ENCODE measurements around the gene CEP164. TPM values are rescaled to one million over a fixed set of nuclear protein-coding genes. Genes with fewer than 3 reads are reported as not detected.

Gene CEP164
- total and polyA plus RNA-seq, 2 of the 4 experiments (the other 2 are of a cell fraction) = 23.3 to 26.9 TPM

DNA sequence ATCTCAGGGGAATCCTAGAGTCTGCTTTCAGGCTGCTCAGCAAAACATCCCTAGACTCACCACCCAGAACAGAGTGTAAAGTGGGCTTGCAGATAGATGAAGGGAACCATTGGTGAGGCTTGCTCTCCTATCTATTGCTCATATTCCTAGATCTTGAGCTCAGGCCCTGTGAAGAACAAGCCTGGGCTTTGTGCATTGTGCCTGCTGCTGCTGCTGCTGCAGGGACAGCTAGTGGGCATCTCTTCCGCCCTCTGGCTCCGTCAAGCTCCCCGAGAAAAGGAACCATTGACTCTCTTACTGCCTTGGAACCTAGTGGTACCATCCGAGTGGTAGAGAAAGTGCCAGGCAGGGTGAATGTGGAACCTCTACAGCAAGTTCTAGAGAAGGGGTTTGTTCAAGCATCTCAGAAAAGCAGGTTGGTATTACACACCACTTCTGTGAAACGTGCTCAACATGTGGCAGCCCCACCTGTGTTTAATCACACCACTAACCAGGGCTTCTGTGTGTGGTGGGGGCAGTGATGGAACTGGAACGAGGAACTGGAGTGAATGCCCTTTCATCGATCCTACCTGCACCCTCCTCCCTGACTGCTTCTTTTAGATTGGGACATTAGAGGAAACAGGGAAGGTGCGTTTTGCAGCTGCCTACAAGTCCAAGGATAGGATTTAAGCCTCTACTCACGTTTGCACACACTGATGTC, 32.1 kb upstream of the CEP164 start:
- H4K20me1 ChIP-seq (ENCODE audit: insufficient read depth, low read length) = 0 out of 2 replicates have a peak, but pooled peaks cover 2% of the 10 kb centered on the region
- no peak overlapping the region for H3K56ac ChIP-seq (ENCODE audit: extremely low read depth, insufficient read depth, low read length)
- no peak overlapping the region for H3K23ac ChIP-seq (ENCODE audit: low read depth, low read length)
- no CpG with 5 or more reads among the region's 9 CpGs for WGBS, 2 experiments (ENCODE audit: extremely low coverage in 2 of 2, insufficient read length in 1 of 2)
- in situ Hi-C loops (cut with MboI; ENCODE audit: low sequenced_read_pairs) = no loop called here
- H2BK15ac ChIP-seq (ENCODE audit: low read depth, low read length) = no peak overlapping the region
- H3K9ac ChIP-seq (ENCODE audit: low read depth, low read length) = no peak overlapping the region
- ChIA-PET CTCF (interaction anchor here (0.6 kb wide), 1 partner anchor 9 kb away, joined by 3 read pairs; no protein-coding TSS in a partner anchor), POLR2A (ENCODE audit: unreplicated experiment) (no interaction called here)
- no peak overlapping the region for H2AK5ac ChIP-seq (ENCODE audit: low read depth, low read length)
- H3K14ac ChIP-seq (replicated peaks; ENCODE audit: low read depth, low read length) = no peak overlapping the region
- no peak overlapping the region for H4K5ac ChIP-seq (ENCODE audit: low read depth, low read length)
- 0 out of 2 replicates have a peak, but pooled peaks cover 4% of the 10 kb centered on the region for H3K9me1 ChIP-seq (ENCODE audit: insufficient read depth, low read length)
- ATAC-seq (ENCODE audit: low read depth) (no peak), DNase-seq (no peak)
- H3K79me1 ChIP-seq (ENCODE audit: low read depth in 1 of 2, low read length in 2 of 2) = peaks cover 7 to 15% of the 10 kb centered on the region in 2 experiments; a peak in 3 of 4 replicates
- no peak overlapping the region for H3K4me3 ChIP-seq (ENCODE audit: insufficient read depth, low read depth, low read length)
- H3K4ac ChIP-seq (ENCODE audit: low read depth, low read length) = no peak overlapping the region
- H4K8ac ChIP-seq (ENCODE audit: low read depth in 2 of 2, low read length in 2 of 2) = no peak overlapping the region
- H3K27ac ChIP-seq (ENCODE audit: insufficient read depth, low read length) = no peak overlapping the region
- H3K27me3 ChIP-seq (ENCODE audit: control insufficient read depth, insufficient read depth, low read length) = no peaks in the 10 kb centered on the region
- H3K18ac ChIP-seq (ENCODE audit: low read depth, low read length) = no peak overlapping the region
- no peak overlapping the region for H2BK5ac ChIP-seq (ENCODE audit: low read depth, low read length, poor library complexity, severe bottlenecking)
- TF ChIP-seq, protein P1, sequence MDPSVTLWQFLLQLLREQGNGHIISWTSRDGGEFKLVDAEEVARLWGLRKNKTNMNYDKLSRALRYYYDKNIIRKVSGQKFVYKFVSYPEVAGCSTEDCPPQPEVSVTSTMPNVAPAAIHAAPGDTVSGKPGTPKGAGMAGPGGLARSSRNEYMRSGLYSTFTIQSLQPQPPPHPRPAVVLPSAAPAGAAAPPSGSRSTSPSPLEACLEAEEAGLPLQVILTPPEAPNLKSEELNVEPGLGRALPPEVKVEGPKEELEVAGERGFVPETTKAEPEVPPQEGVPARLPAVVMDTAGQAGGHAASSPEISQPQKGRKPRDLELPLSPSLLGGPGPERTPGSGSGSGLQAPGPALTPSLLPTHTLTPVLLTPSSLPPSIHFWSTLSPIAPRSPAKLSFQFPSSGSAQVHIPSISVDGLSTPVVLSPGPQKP (IDR thresholded peaks at IDR 0.05; ENCODE audit: borderline replicate concordance, low read depth, low read length) = no peak
- TF ChIP-seq MXI1 (IDR thresholded peaks at IDR 0.05; ENCODE audit: borderline replicate concordance, low read depth, low read length) (no peak), NFE2L2 (IDR thresholded peaks at IDR 0.05; ENCODE audit: low read depth, low read length) (no peak), CHD1 (IDR thresholded peaks at IDR 0.05; ENCODE audit: low read depth, low read length) (no peak)
- intact Hi-C loops (cut with micrococcal nuclease) = no loop called here
- dilution Hi-C loops (cut with HindIII; ENCODE audit: low sequenced_read_pairs, unreplicated experiment) = no loop called here
- no peak overlapping the region for H2AK9ac ChIP-seq (replicated peaks; ENCODE audit: low read depth, low read length, poor library complexity)
- no peak overlapping the region for H3K4me2 ChIP-seq (ENCODE audit: low read depth, low read length)
- no TSS peak for BruUV-seq (replicated peaks)
- H3K4me1 ChIP-seq (ENCODE audit: control insufficient read depth, insufficient read depth, low read length) = peaks cover 9% of the 10 kb centered on the region; the same call in 1 of the 2 replicates
- no peaks in the 10 kb centered on the region for H3K9me3 ChIP-seq (ENCODE audit: control insufficient read depth, insufficient read depth, low read length)
- no peak overlapping the region for H2BK20ac ChIP-seq (ENCODE audit: low read depth, low read length)
- H2AFZ ChIP-seq (replicated peaks; ENCODE audit: low read length, poor library complexity) = no peak overlapping the region
- H2BK120ac ChIP-seq (ENCODE audit: low read depth, low read length) = no peak overlapping the region
- H3K36me3 ChIP-seq (ENCODE audit: control insufficient read depth, insufficient read depth, low read length) = peaks cover 27% of the 10 kb centered on the region
- H4K91ac ChIP-seq (ENCODE audit: insufficient read depth, low read depth, low read length) = no peak overlapping the region

Measured in IMR-90 (cell line).